Hepatocyte (in vitro differentiated cells): ENCODE data around the gene TENM4.

Experiments
- EZH2 ChIP-seq: fragments of 200-600 bp; sonication (generic); IDR thresholded peaks from 2 replicates; pipeline ENCODE4 v1.6.1; 2016; ENCODE audit warnings: antibody characterized with exemption, mild to moderate bottlenecking, borderline replicate concordance
- EZH2phosphoT487 ChIP-seq: fragments of 200-600 bp; sonication (generic); IDR thresholded peaks from one replicate; pipeline ENCODE4 v1.6.1; 2018; ENCODE audit warnings: antibody characterized with exemption, mild to moderate bottlenecking, low read depth, moderate library complexity; ENCODE audit not compliant: unreplicated experiment, severe bottlenecking
- TF ChIP-seq, protein P1 (sequence below): fragments of 200-600 bp; sonication (generic); IDR thresholded peaks from 2 replicates; pipeline ENCODE4 v1.5.1; 2016; ENCODE audit warnings: antibody characterized with exemption, mild to moderate bottlenecking; ENCODE audit not compliant: poor library complexity

GRCh38 chr11:79412761-79413160, 28.1 kb downstream of the TENM4 start:
- TF ChIP-seq, protein P1, sequence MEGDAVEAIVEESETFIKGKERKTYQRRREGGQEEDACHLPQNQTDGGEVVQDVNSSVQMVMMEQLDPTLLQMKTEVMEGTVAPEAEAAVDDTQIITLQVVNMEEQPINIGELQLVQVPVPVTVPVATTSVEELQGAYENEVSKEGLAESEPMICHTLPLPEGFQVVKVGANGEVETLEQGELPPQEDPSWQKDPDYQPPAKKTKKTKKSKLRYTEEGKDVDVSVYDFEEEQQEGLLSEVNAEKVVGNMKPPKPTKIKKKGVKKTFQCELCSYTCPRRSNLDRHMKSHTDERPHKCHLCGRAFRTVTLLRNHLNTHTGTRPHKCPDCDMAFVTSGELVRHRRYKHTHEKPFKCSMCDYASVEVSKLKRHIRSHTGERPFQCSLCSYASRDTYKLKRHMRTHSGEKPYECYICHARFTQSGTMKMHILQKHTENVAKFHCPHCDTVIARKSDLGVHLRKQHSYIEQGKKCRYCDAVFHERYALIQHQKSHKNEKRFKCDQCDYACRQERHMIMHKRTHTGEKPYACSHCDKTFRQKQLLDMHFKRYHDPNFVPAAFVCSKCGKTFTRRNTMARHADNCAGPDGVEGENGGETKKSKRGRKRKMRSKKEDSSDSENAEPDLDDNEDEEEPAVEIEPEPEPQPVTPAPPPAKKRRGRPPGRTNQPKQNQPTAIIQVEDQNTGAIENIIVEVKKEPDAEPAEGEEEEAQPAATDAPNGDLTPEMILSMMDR = no peak
- TF ChIP-seq EZH2phosphoT487 (no peak), EZH2 (no peak)
